HG02870 (cell line): ENCODE measurements around the gene IKBKE.

Source experiments
- ATAC-seq: cut with Tn5 transposase; IDR thresholded peaks from one replicate; pipeline ENCODE4 v1.9.1; 2021; ENCODE audit warnings: mild to moderate bottlenecking, moderate library complexity; ENCODE audit not compliant: unreplicated experiment

The IKBKE gene

GRCh38 chr1:206469933-206470691 is at the start of gene IKBKE:
TSS of gene IKBKE (plus strand) at chr1:206470476. CDS start at chr1:206473228, 2,752 bp downstream.
- ATAC-seq, result peak; percentile 49

- ATAC-seq, result no peak
These were observed 48.5 kb upstream of the IKBKE start for GRCh38 chr1:206421616-206422340.

- ATAC-seq, result no peak
These were observed 47.8 kb upstream of the IKBKE start for GRCh38 chr1:206422525-206422924.

DNA sequence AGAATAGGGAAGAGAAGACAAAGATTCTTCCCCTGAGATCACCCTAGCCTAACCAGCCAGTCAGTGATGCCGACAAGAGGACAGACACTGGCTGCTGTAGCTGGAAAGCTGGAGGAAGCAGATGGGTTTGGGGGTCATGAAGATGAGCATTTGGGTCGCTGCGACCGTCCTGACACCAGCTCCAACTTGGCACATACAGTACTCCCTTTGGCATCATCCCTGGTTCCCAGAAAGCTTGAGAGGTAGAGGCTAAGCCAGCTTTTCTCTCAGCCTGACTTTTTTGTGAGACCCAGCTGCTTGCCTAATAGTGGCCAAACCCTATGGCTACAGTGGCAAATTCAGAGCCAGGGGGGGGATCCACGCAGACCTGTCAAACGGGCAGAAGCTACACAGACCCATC is 43.0 kb upstream of the IKBKE start:
- ATAC-seq, result no peak

GRCh38 chr1:206429421-206429820 is 40.9 kb upstream of the IKBKE start:
- ATAC-seq, result no peak

DNA sequence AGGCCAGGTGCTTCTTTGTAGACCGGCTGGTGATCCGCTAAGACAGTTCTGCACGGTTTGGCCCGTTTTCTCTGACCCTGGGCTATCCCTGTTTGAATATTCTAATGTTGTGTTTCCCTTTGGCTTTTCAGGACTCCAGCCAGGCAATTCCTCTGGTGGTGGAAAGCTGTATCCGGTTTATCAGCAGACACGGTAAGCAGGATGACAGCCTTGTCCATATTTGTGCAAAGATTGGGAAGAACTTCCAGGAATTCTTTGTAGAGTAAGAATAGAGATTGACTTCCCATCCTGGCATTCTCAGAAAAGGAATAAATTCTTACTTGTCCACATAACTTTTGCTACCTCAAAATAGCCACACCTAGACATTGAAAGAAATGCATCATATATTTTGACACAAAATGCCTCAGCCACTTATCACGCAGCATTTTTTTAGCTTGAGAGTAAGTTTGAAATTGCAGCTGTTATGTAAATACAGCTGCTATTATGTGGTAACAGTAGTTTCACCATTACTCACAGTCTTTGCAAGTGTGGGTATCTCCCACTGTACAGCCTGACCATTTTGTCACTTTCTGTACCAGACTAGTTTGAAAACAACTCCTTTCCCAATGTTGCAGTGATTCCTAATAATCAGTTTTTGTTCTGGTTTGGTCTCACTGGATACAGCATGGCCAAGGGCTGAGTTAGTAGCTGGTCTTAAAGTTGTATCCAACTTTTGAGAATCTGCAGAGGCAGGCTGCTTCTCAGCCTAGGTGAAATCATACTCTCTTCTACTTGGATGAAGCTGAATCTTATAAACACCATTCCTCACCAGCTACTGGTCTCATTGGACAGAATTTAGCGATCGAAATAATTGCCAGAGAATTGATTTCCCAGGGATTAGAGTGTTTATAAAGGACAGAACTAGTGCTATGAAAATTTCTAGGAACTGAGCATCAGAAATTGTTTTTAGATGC is 40.0 kb upstream of the IKBKE start:
- ATAC-seq, result peak; percentile 99

GRCh38 chr1:206435445-206435844 is 34.8 kb upstream of the IKBKE start:
- no peak for ATAC-seq

GRCh38 chr1:206438554-206438953 is 31.7 kb upstream of the IKBKE start:
- no peak for ATAC-seq

- ATAC-seq, result no peak
These were observed 31.1 kb upstream of the IKBKE start for GRCh38 chr1:206439205-206439604.

DNA sequence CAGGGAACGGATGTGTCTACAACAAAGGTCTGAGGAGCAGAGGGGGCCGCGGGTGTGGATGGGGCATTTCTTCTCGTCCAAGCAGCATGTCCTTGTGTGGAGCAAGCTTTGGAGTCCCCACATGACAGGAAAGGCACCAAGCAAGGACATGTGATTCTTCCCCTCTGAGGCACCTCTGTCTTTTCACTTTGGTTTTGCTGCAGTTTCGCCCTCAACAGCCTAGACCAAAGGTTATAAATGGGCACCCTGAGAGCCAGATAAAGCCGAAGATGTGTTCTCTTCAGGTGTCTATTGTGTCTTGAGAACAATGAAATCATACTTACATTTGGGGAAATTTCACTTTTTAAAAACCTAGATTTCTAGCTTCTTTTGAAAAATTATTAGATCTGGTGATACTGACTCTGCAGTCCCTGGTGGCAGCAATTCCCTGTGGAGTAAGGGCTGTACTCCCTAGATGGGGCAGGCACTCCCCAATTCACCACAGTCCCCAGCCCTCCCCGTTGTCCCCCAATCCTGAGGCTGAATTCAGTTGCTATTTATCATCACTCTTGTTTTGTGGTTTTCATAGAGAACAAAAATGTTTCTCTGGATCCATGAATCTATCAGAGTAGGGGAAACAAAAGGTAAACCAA is 28.8 kb upstream of the IKBKE start:
- no peak for ATAC-seq

GRCh38 chr1:206442101-206442500 is 28.2 kb upstream of the IKBKE start:
- ATAC-seq, result no peak

- no peak for ATAC-seq
These were observed 25.2 kb upstream of the IKBKE start for GRCh38 chr1:206445116-206445515.

- ATAC-seq, result no peak
These were observed 24.3 kb upstream of the IKBKE start for GRCh38 chr1:206445911-206446356.

- ATAC-seq, result no peak
These were observed 23.4 kb upstream of the IKBKE start for GRCh38 chr1:206446688-206447421.

- ATAC-seq, result no peak
These were observed 22.9 kb upstream of the IKBKE start for GRCh38 chr1:206447422-206447765.

DNA sequence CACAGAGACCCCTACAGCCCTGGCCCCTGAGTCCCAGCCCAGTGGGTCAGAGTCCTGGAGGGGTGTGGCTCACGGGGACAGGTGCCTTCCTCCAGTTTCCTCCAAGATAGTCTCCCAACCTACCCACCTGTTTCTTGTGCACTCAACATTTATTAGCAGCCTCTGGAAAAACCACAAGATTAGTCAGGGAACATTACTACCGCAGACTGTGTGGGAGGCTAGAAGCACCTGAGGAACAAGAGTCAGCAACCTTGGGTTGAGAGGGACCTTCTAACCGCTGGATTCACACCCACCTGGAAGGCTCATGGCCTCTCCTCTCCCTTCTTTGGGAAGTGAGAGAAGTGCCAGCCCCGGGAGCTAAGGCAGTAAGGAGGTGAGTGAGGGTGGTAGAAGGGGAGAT is 22.5 kb upstream of the IKBKE start:
- no peak for ATAC-seq

DNA sequence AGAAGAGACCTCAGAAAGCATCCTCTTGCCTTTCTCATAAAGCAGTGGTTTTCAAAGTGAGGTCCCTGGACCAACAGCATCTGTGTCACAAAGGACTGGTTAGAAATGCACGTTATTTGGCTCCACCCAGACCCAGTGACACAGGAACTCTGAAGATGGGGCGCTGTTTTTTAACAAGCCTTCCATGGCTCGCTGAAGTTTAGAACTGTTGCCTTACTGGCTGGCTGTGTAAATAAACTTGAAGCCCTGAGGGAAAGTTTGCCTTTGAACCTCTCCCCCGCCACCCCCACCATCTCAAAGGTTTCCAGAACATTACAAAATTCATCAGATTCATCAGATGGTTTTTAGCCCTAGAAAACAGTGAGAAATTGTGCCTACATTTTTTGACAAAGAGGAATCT is 21.8 kb upstream of the IKBKE start:
- ATAC-seq, result no peak

DNA sequence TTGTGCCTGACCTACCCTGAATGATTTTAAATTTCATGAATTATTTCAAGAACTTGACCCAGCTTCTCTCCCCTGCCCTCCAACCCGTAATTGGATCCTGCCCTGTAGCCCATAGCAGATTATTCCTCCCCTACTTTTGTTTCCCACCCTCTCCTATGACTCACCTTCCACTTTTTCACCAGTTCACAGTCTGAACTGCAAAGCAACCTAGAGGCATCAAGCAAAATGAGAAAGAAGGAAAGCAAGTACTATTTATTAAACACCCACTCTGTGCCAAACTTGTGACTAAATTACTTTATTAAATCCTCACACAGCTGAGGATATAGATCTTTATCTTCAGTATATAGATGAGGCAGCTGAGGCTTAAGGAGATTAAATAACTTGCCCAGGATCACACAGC is 20.7 kb upstream of the IKBKE start:
- no peak for ATAC-seq

- ATAC-seq, result no peak
These were observed 20.0 kb upstream of the IKBKE start for GRCh38 chr1:206450281-206450680.

- ATAC-seq, result no peak
These were observed 19.1 kb upstream of the IKBKE start for GRCh38 chr1:206451134-206451686.
